HG02885 (cell line): ENCODE results near the gene ANKRD45.
"Not testable (repeated sequence)": the region's sequence is repeated elsewhere in the genome, so short reads cannot be mapped to it uniquely, and the experiment has no call there.

ENCODE experiments used
- ATAC-seq: cut with Tn5 transposase; IDR thresholded peaks from one replicate; pipeline ENCODE4 v1.9.1; 2021; ENCODE audit warnings: mild to moderate bottlenecking; ENCODE audit not compliant: unreplicated experiment, poor library complexity

Gene ANKRD45

DNA sequence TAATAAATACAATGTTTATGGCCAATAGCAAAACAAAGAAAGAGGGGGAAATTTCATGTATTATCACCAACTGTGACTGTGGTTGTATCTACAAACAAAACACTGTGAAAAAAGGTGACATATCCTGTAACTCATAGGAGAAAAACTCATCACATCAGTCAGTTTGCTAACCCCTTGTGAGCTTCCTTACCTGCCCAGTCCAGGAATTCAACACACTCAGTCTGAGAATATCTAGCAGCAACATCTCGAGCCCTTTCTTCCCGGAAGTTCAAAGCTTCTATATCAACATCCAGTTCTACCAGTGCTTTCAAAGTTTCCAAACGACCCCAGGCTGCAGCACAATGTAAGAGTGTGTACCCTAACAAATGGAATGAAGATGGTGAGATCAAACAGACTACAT, 23.0 kb downstream of the ANKRD45 start:
- ATAC-seq: no peak

DNA sequence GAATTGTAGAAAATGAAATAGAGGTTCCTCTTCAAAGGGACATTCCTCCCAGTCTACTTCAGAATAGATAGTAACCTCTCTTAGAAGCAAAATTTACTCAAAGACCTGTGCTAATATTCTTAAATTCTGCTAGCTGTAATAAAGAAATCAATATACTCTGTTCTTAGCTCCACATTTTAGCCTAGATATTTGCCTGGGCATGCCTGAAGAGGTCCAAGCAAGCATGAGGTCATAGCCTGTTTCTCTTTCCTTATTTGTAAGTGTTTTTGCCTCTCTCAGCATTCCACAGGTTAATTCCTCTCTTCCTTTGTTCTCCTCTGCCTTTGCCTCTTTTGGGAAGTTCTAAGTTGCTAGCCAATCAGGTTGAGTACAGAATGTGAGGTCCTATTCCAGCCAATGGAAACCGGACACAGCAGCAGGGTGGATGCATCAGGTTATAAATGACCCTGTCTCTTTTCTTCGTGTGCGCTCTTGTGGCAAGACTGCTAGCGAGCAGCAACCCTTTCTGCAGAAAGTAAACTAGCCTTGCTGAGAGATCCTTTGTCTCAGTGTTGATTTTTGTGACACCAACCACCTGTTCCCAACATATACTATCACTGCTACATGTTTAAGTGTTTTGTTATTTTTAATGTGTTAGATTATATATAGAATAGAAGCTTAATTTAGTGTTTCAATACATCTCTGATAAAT, 27.1 kb downstream of the ANKRD45 start:
- not testable (repeated sequence) for ATAC-seq

DNA sequence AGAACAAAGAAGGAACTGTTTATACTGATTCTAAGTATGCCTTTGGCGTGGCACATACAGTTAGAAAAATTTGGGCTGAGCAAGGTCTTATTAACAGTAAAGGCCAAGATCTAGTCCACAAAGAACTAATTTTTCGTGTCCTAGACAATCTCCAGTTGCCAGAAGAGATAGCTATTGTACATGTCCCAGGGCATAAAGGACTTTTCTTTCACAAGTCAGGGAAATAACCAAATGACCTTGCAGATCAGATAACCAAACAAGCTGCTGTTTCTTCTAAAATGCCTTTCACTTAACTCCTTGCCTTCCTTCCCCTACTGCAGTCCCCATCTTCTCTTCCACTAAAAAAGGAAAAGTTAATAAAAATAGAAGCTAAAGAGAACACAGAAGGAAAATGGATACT, 30.5 kb downstream of the ANKRD45 start:
- ATAC-seq: no peak

GRCh38 chr1:173638043-173639021, 31.3 kb downstream of the ANKRD45 start:
- ATAC-seq: no peak

DNA sequence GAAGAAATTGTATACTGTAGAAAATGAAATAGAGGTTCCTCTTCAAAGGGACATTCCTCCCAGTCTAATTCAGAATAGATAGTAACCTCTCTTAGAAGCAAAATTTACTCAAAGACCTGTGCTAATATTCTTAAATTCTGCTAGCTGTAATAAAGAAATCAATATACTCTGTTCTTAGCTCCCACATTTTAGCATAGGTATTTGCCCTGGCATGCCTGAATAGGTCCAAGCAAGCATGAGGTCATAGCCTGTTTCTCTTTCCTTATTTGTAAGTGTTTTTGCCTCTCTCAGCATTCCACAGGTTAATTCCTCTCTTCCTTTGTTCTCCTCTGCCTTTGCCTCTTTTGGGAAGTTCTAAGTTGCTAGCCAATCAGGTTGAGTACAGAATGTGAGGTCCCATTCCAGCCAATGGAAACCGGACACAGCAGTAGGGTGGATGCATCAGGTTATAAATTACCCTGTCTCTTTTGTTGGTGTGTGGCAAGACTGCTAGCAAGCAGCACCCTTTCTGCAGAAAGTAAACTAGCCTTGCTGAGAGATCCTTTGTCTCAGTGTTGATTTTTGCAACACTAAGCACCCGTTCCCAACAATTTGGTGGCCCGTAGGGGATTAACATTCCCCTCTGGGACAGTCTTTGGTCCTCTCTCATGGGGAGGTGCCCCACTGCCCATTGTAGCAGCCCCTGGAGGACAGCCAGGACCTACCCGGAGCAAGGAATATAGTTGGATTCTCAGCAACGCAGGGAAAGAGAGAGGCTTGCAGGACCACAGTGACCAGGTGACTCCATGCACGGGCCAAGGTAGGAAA, 32.2 kb downstream of the ANKRD45 start:
- not testable (repeated sequence) for ATAC-seq

GRCh38 chr1:173635116-173635515, 34.5 kb downstream of the ANKRD45 start, which contains the start of gene TEX50:
Gene TEX50, plus strand, starts transcription at chr1:173635338. Its CDS starts 184 bp downstream, at chr1:173635522.
- ATAC-seq: no peak

GRCh38 chr1:173628888-173629287, 40.8 kb downstream of the ANKRD45 start:
- no peak for ATAC-seq

DNA sequence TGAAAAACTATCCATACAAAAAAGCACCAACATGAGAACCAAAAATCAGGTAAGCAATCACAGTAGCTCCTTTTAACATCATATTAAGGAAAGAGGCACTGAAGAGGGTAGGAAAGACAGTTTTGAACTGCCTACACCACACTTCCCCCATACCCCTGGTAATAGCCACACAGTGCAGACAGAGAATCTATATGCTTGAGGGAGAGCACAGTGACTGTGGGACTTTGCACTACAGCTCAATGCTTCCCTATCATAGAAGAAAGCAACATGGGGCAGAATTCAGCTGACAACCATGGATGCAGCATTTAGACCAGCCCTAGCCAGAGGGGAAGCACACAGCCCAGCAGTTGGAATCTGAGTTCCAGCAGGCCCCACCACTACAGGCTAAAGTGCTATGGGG, 42.4 kb downstream of the ANKRD45 start:
- no peak for ATAC-seq

GRCh38 chr1:173616859-173617258, 52.8 kb downstream of the ANKRD45 start:
- no peak for ATAC-seq

DNA sequence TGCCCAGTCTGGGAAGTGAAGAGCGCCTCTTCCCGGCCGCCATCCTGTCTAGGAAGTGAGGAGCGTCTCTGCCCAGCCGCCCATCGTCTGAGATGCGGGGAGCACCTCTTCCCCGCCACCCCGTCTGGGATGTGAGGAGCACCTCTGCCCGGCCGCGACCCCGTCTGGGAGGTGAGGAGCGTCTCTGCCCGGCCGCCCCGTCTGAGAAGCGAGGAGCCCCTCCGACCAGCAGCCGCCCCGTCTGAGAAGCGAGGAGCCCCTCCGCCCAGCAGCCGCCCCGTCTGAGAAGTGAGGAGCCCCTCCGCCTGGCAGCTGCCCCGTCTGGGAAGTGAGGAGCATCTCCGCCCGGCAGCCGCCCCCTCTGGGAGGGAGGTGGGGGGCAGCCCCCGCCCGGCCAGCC, 56.6 kb downstream of the ANKRD45 start:
- not testable (repeated sequence) for ATAC-seq

GRCh38 chr1:173608503-173609216, 61.0 kb downstream of the ANKRD45 start:
- ATAC-seq: no peak

GRCh38 chr1:173603056-173603591, 66.5 kb downstream of the ANKRD45 start, which contains the start of gene SLC9C2:
Gene SLC9C2, minus strand, starts transcription at chr1:173603072. Its CDS starts 1,296 bp downstream, at chr1:173601776.
- ATAC-seq: no peak

DNA sequence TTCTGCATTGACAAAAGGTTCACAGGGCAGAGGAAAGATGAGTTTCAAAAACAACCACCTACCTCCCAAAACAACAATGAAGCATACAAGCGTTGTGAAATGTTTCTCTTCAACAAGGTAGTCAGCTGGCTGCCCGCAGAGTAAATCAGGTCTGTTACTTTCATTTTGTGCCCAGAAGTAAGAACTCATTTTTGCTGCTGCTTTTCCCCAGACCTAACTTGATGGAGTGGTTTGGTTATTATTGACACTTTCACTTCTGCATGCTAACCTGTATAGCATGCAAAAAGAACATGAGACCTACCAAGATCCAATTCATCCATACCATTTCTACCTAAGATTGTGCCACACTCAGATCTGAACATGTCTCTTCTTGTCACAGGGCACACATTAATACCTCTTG, 68.1 kb downstream of the ANKRD45 start:
- peak; percentile 83 for ATAC-seq

DNA sequence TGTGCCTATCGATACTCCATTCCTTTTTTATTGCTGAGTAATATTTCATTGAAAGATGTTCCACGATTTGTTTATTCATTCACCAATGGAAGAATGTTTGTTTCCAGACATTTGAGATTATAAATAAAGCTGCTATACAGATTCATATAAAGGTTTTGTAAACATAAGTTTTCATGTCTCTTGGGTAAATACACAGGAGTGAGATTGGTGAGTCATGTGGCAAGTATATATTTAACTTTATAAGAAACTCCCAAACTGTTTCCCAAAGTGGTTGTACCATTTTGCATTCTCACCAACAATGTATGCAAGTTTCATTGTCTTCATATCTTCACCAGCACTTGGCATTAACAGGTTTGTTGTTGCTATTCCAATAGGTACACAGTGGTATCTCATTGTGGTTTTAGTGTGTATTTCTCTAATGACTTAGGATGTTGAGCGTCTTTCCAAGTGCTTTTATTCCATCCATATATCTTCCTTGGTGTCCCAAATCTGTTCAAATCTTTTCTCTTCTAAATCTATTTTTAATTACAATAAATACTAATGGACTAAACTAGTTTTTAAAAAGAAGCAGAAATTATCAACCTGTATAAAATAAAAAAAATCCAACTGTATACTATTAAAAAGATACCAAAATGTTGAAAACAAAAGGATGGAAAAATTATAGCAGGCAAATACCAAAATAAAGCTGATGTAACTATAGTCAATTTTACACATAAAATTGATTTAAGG, 73.4 kb downstream of the ANKRD45 start:
- no peak for ATAC-seq

GRCh38 chr1:173591138-173591537, 78.5 kb downstream of the ANKRD45 start:
- ATAC-seq: not testable (repeated sequence)

GRCh38 chr1:173590557-173590956, 79.1 kb downstream of the ANKRD45 start:
- no peak for ATAC-seq

DNA sequence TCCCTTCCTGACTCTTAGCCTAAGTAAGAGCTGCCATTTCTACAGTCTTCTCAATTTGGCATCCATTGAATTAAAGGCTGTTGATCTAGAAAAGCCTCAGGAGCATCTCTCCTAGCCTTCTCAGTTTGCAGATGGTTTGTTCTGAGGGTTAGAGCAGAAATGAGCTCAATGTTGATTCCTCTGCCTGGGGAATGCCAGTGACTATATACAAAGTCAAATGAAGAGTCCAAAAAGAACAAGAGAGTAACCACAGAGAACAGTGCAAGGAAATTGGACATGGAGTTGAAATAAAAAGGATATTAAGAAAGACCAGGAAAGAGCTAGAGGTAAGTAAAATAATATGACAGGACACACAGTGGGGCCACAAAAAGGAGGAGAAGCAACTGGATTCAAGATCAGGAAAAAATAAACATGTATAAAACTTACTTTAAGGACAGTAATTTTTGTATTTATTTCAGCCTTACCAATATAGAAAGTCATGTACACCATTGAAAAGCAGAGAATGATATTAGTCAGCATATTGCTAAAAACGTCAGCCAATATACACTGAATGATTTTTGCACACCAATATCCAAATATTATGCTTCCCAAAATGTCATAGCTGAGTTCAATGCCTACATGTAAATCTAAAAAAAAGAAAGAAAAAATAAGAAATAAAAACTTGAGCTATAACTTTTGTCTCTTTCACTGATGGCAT, 88.1 kb downstream of the ANKRD45 start:
- no peak for ATAC-seq

- no peak for ATAC-seq
Observed at GRCh38 chr1:173580658-173581057, 89.0 kb downstream of the ANKRD45 start.
